Mucosa of stomach (tissue), 1 donor: ENCODE data around the gene TSPAN14.

ENCODE experiments used
- H3K27me3 ChIP-seq: one replicate; pipeline ENCODE4 v1.7.0; 2013; ENCODE audit warnings: mild to moderate bottlenecking, low read length; ENCODE audit not compliant: control insufficient read depth, insufficient read depth
- H3K36me3 ChIP-seq: one replicate; pipeline ENCODE4 v1.7.0; 2013; ENCODE audit warnings: low read length; ENCODE audit not compliant: control insufficient read depth, insufficient read depth
- H3K4me1 ChIP-seq: one replicate; pipeline ENCODE4 v1.7.0; 2013; ENCODE audit warnings: mild to moderate bottlenecking, low read length; ENCODE audit not compliant: control insufficient read depth, insufficient read depth
- H3K4me3 ChIP-seq: one replicate; pipeline ENCODE4 v1.7.0; 2013; ENCODE audit warnings: low read length
- H3K9ac ChIP-seq: one replicate; pipeline ENCODE4 v1.7.0; 2013; ENCODE audit warnings: mild to moderate bottlenecking, low read length, moderate library complexity
- H3K9me3 ChIP-seq: one replicate; pipeline ENCODE4 v1.7.0; 2013; ENCODE audit warnings: mild to moderate bottlenecking, low read length, moderate library complexity; ENCODE audit not compliant: control insufficient read depth
- donor health status: Pancreatic carcinoma.

TSPAN14 gene

GRCh38 chr10:80452069-80452468, 2.0 kb upstream of the TSPAN14 start:
- Histone ChIP-seq H3K9ac (no peak overlapping the region), H3K27me3 (no peaks in the 10 kb centered on the region), H3K4me3 (no peak overlapping the region), H3K4me1 (peaks cover 14% of the 10 kb centered on the region), H3K36me3 (no peaks in the 10 kb centered on the region), H3K9me3 (no peaks in the 10 kb centered on the region)

- Histone ChIP-seq H3K36me3 (no peaks in the 10 kb centered on the region), H3K4me1 (peaks cover 20% of the 10 kb centered on the region), H3K9me3 (no peaks in the 10 kb centered on the region), H3K9ac (no peak overlapping the region), H3K27me3 (no peaks in the 10 kb centered on the region), H3K4me3 (no peak overlapping the region)
Measured at GRCh38 chr10:80452640-80453039, 1.5 kb upstream of the TSPAN14 start.

GRCh38 chr10:80453056-80453841, 861 bp upstream of the TSPAN14 start:
- Histone ChIP-seq H3K9ac (peak overlapping the region; percentile 29), H3K36me3 (no peaks in the 10 kb centered on the region), H3K4me1 (peaks cover 26% of the 10 kb centered on the region), H3K27me3 (no peaks in the 10 kb centered on the region), H3K4me3 (no peak overlapping the region), H3K9me3 (no peaks in the 10 kb centered on the region)

DNA sequence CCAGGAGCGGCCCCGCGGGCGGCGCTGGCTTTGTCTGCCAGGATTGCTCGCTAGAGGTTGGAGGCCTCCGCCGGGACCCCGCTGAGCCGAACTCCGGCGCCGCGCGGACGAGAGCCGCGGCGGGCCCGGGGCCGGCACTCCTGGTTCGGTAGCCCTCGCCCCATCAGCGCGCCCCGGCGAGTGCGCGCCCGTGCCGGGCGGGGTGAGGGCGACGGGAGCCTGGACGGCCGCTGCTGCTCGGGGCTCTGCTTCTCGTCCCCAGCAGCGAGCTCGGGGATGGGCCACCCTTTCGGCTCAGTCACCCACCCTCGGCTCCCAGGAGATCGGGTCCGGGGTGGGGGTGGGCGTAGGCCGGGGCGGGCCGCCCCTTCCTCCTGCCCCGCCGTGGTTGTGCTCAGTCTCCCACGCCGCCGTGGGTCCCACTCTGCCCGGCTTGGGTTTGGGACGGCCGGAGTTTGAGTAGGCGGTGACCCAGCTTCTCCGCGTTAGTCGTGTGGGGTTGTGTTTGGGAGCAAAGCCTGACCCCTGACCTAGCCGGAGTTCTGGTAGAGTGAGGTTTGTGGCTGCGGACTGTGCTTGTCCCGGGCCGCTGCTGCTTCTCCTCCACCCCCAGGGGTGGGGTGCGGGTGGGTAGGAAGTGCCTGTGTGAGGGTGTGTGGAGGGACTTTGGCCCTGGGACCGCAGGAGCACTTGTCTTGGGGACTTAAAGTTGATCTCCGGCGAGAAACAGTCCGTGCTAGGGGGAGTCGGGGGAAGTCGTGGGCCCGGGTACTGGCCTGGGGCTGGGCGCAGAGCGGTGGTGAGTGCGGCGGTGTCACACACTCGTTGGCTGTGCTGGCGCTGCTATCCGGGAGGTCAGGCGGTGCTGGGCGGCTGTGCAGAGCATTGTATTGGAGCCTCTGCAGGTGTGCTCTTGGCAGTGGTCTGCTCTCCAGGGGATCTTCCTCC, 677 bp downstream of the TSPAN14 start:
- H3K9ac ChIP-seq = peak overlapping the region; percentile 92
- H3K4me3 ChIP-seq = peak overlapping the region; percentile 28
- no peaks in the 10 kb centered on the region for H3K27me3 ChIP-seq
- H3K4me1 ChIP-seq = peaks cover 41% of the 10 kb centered on the region
- no peaks in the 10 kb centered on the region for H3K36me3 ChIP-seq
- no peaks in the 10 kb centered on the region for H3K9me3 ChIP-seq

- no peaks in the 10 kb centered on the region for H3K27me3 ChIP-seq
- H3K9ac ChIP-seq = peak overlapping the region; percentile 92
- peak overlapping the region; percentile 28 for H3K4me3 ChIP-seq
- H3K36me3 ChIP-seq = no peaks in the 10 kb centered on the region
- H3K4me1 ChIP-seq = peaks cover 50% of the 10 kb centered on the region
- no peaks in the 10 kb centered on the region for H3K9me3 ChIP-seq
Measured at GRCh38 chr10:80455461-80456349, 1.6 kb downstream of the TSPAN14 start.

DNA sequence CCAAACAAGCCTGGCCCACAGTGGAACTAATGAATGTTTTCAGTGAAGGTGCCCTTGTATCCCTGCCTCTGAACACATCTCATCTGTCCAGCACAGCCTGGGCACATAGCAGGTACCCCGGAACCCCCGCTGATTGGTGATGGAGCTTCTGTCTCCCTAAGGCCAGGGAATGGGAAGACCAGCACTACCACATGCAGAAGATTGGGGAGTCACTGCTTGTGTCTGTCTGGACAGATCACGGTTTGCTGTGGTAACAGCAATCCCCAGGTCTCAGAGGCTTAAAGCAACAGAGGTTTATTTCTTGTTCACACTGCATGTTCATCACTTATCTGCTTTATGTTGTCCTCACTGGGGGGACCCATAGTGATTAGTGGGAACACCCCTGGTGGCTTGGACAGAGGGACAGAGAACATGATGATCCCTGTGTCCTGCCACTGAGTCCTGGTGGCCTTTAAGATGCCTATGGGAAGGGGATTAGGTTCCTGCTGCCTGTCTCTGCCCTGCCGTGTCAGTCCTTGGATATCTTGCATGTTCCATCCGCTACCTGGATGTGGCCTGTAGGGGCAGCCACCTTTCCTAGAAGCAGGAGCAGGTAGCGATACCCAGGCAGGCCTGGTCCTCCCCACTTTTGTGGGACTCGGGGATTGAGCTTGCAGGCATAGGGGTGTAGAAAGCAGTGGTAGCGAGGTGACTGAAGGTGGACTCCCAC, 3.6 kb downstream of the TSPAN14 start:
- peaks cover 70% of the 10 kb centered on the region for H3K4me1 ChIP-seq
- H3K27me3 ChIP-seq = no peaks in the 10 kb centered on the region
- H3K4me3 ChIP-seq = no peak overlapping the region
- no peaks in the 10 kb centered on the region for H3K36me3 ChIP-seq
- H3K9ac ChIP-seq = peak overlapping the region; percentile 6
- no peaks in the 10 kb centered on the region for H3K9me3 ChIP-seq

GRCh38 chr10:80458263-80458625, 4.1 kb downstream of the TSPAN14 start:
- no peaks in the 10 kb centered on the region for H3K36me3 ChIP-seq
- H3K27me3 ChIP-seq = no peaks in the 10 kb centered on the region
- H3K9me3 ChIP-seq = no peaks in the 10 kb centered on the region
- peak overlapping the region; percentile 6 for H3K9ac ChIP-seq
- no peak overlapping the region for H3K4me3 ChIP-seq
- H3K4me1 ChIP-seq = peaks cover 75% of the 10 kb centered on the region

GRCh38 chr10:80458638-80459037, 4.5 kb downstream of the TSPAN14 start:
- no peaks in the 10 kb centered on the region for H3K27me3 ChIP-seq
- peak overlapping the region; percentile 42 for H3K9ac ChIP-seq
- H3K4me3 ChIP-seq = no peak overlapping the region
- no peaks in the 10 kb centered on the region for H3K36me3 ChIP-seq
- H3K9me3 ChIP-seq = no peaks in the 10 kb centered on the region
- H3K4me1 ChIP-seq = peaks cover 79% of the 10 kb centered on the region

GRCh38 chr10:80459047-80459865, 5.1 kb downstream of the TSPAN14 start:
- Histone ChIP-seq H3K36me3 (no peaks in the 10 kb centered on the region), H3K4me1 (peaks cover 85% of the 10 kb centered on the region), H3K9me3 (no peaks in the 10 kb centered on the region), H3K9ac (peak overlapping the region; percentile 42), H3K27me3 (no peaks in the 10 kb centered on the region), H3K4me3 (no peak overlapping the region)

DNA sequence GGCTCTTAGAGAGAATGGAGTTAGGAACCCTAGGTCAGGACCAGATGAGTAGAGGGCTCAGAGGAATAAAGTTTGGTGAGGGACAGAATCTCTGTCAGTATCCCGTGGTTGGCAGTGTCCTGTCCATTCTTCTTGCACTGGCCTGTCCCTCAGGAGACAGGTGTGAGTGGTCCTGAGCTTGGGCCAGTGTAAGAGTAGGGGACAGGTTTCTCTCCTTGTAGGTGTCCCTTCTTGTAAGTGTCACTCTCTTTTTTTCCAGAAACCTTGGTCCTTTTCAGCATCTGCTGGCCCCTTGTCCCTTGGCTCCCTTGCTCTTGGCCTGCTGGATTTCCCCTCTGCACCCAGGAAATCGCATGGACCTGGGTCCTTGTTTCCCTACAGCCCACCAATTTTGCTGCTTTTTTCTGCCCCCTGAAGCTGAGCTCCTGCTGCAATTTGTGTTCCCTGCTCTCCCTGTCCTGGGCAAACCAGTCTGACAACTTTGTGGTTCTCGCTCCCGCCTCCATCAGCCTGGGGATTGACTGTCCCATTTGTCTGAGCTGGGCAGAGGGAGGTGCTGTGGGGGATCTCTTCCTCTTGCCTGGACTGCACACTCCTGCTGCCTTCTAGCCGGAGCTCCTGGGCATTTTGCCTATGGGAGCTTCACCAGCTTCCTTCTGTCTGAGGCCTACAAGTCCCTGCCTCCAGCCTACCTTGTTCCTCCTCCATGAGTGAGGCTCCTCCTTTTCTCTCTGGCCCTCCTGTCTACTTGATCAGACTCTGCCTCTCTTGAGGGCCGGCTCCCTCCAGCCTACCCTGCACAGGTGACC, 6.5 kb downstream of the TSPAN14 start:
- Histone ChIP-seq H3K4me1 (peaks cover 94% of the 10 kb centered on the region), H3K9ac (peak overlapping the region; percentile 42), H3K4me3 (no peak overlapping the region), H3K36me3 (no peaks in the 10 kb centered on the region), H3K9me3 (no peaks in the 10 kb centered on the region), H3K27me3 (no peaks in the 10 kb centered on the region)
